ENCODE measurements around the gene CSF1. TPM values are rescaled to one million over a fixed set of nuclear protein-coding genes. Genes with fewer than 3 reads are reported as not detected.
A peak's percentile ranks its signal among the peaks of the same experiment; 100 is the strongest.
"Not testable (repeated sequence)": the region's sequence is repeated elsewhere in the genome, so short reads cannot be mapped to it uniquely, and the experiment has no call there.

The CSF1 gene
- total RNA-seq, 1 donor from 2014 or later = 16.0 TPM

- ATAC-seq (ENCODE audit: poor library complexity) (no peak), DNase-seq (no peak)
- intact Hi-C loops (cut with DNase I) = no loop called here
These were observed 39.9 kb downstream of the CSF1 start for GRCh38 chr1:109950509-109950908.

DNA sequence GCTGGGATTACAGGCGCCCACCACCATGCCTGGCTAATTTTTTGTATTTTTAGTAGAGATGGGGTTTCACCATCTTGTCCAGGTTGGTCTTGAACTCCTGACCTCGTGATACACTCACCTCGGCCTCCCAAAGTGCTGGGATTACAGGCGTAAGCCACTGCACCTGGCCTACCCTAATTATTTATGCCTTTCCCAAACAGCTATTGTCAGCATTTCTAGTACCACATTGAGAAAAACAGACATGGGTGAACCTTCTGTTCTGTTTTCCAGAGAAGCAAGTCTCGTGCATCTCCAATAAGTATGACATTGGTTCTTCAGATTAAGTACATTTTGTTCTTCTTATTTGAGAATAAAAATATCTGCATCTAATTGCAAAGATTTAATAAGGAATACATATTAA, 40.9 kb downstream of the CSF1 start:
- DNase-seq; ATAC-seq (ENCODE audit: poor library complexity); intact Hi-C loops (cut with DNase I): not testable (repeated sequence)

- ATAC-seq (ENCODE audit: poor library complexity) = peak; percentile 91
- no peak for DNase-seq
- intact Hi-C loops (cut with DNase I) = no loop called here
These were observed 43.4 kb downstream of the CSF1 start for GRCh38 chr1:109954041-109954512.

DNA sequence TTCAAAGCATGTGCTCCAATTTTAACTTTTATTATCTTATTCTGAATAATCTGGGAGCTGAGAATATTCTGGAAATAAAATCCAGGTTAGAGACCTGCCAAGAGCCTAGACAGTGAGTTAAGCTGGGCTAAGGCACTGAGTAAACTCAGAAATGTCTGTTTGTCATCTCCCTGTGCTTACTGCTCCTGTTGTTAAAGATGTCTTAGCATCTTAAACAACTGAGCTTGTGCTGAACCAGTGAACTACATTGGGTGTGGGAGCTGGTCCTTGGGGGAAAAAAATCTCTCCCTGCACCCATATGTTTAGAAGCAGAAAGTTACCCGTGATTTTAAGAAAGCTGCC, 49.0 kb downstream of the CSF1 start:
- ATAC-seq (ENCODE audit: poor library complexity) (peak; percentile 29), DNase-seq (no peak)
- intact Hi-C loops (cut with DNase I) = no loop called here

DNA sequence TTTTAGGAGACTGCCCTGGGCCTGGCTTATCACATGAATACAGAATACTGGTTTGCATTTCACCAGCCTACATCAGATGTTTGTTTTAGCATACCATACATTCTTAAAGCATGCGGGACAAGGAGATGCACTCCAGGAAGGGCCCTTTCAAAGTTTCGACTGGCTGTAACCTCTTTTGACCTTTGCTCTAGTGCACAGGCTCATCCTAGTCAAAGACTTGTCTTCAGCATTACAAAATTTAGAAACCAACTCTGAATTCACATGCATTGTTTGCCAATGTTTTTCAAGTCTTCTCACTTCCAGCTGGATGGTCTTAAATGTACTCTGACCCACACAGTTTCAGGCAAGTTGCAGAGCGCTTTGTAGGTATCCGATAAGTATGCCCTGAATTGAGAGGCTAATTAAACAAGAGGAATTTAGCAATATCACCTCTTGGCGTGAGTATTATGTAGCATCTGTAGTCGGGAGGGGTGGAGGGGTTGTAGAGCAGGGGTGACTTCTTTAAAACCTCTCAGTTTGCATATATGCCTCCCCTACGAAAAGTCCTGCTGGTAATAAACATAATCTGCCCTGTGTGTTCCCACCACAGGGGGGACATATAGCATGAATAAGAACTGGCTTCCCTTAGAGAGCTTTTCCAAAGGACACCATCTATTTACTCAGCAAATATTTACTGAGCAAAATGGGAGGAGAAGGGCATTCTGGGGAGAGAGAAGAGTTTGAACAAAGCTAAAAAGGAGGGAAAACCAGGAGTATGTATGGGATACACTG, 49.5 kb downstream of the CSF1 start:
- intact Hi-C loops (cut with DNase I) = no loop called here
- ATAC-seq (ENCODE audit: poor library complexity) = peak; percentile 61
- DNase-seq = no peak

DNA sequence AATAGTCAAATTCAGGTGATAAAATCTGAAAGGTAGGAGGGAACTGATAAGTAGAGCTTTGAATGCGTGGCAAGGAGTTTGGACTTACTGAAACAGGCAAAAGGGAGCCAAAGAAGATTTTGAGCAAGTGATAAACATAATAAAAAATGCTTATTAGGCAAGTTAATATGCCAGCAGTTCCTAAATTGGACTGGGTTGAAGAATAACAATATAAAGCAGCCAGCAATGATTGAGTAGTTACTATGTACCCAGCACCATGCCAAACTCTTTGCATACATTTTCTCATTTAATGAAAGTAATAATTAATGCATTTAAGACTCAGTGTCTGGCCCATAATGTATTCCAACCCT, 50.1 kb downstream of the CSF1 start:
- DNase-seq = no peak
- no peak for ATAC-seq (ENCODE audit: poor library complexity)
- intact Hi-C loops (cut with DNase I) = no loop called here

DNA sequence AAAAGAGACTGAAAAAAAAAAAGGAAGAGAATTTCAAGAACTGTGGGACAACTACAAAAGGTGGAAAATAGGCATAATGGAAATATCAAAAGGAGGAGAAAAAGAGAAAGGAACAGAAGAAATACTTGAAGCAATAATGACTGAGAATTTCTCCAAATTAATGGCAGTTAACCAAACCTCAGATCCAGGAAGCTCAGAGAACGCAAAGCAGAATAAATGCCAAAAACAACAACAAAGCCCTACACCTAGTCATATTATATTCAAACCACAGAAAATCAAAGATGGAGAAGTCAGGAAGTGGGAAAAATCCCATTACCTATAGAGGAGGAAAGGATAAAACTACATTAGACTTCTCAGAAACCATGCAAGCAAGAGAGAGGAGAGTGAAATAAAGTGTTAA, 53.2 kb downstream of the CSF1 start:
- ATAC-seq (ENCODE audit: poor library complexity) (no peak), DNase-seq (no peak)
- intact Hi-C loops (cut with DNase I) = no loop called here

DNA sequence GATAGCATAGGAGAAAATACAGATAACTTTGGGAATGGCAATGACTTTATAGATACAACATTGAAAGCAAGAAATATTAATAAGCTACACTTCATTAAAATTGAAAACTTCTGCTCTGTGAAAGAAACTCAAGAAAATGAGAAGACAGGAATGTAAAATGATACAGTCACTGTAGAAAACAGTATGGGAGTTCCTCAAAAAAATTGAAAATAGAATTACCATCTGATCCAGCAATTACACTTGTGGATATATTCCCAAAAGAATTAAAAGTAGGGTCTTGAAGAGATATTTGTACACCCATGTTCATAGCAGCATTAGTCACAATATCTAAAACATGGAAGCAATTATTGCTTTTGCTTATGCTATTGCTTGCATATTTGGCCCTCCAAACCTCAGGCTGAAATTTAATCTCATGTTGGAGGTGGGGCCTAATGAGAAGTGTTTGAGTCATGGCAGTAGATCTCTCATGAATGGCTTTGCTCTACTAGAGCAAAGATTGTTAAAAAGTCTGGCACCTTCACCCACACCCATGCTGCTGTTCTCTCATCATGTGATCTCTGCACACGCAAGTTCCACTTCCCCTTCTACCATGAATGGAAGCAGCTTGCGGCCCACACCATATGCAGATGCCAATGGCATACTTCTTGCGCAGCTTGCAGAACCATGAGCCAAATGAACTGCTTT, 58.6 kb downstream of the CSF1 start:
- no peak for DNase-seq
- intact Hi-C loops (cut with DNase I) = no loop called here
- ATAC-seq (ENCODE audit: poor library complexity) = no peak

DNA sequence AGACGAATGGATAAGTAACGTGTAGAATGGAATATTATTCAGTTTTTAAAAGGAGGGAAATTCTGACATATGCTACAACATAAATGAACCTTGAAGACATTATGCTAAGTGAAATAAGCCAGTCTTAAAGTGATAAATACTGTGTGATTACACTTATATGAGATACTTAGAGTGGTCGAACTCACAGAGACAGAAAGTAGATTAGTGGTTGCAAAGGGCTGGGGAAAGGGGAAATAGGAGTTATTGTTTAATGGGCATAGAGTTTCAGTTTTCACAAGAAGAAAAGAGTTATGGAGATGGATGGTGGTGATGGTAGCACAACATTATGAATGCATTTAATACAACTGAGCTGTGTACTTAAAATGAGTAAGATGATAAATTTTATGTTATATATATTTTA, 59.3 kb downstream of the CSF1 start:
- ATAC-seq (ENCODE audit: poor library complexity) (no peak), DNase-seq (no peak)
- intact Hi-C loops (cut with DNase I) = no loop called here

- intact Hi-C loops (cut with DNase I) = no loop called here
- DNase-seq (no peak), ATAC-seq (ENCODE audit: poor library complexity) (no peak)
These were observed 60.9 kb downstream of the CSF1 start for GRCh38 chr1:109971559-109971958.

- ATAC-seq (ENCODE audit: poor library complexity) (no peak), DNase-seq (no peak)
- intact Hi-C loops (cut with DNase I) = no loop called here
These were observed 63.5 kb downstream of the CSF1 start for GRCh38 chr1:109974191-109974590.

DNA sequence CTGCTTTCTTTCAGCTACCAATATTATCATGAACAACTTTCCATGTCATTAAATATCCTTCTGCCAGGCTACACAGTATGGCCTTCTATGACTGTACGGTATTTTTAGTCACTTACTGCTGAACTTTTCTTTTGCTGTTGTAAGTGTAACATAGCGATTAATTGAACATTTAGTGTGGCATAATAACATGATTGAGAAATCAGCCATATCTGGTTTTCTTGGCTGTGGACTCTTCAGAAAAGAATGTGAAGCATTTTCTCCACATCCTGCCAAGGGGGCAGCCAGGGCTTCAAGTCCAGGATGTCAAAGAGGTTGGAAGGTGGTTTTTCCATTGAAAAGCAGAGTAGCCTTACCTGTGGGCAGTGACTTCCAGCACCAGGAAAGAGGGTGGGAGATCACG, 65.1 kb downstream of the CSF1 start:
- intact Hi-C loops (cut with DNase I) = no loop called here
- ATAC-seq (ENCODE audit: poor library complexity) = no peak

DNA sequence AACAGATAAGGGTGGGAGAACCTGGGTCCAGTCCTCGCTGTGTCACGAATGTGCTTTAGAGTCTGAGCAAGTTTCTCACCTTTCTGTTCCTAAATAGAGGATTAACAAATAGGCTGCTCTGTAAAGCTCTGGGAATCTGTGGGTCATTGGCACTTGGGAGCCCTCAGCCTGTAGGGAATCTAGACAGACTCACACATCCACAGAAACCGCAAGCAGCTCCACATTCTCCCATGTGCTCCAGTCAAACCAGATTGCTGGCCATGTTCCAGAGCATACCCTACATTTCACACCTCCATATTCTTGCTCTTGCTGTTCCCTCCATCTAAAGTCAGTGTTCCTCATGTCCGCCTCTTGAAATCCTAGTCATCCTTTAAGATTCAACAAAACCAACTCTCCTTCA, 66.1 kb downstream of the CSF1 start:
- intact Hi-C loops (cut with DNase I) = no loop called here
- DNase-seq = no peak

More for the DNA sequence above, 65.1 kb downstream of the CSF1 start:
- no peak for DNase-seq

DNA sequence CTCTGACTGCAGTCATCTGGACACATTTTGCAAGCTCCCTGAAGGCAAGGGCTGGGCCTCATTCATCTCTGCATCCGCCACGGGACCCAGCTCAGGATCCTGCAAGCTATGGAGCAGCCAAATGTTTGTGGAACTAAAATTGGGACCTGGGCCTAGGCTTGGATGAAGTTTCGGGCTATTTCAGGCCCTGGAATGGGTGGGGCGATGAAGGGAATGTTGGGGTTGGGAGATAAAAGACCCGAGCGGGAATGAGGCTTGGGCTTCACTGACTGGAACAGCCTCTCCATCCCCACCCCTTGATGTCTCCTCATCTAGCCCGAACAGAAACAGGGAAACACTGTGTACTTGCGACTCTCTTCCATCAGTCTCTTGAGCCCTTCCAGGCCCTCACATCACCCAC, 66.6 kb downstream of the CSF1 start:
- intact Hi-C loops (cut with DNase I) = no loop called here
- ATAC-seq (ENCODE audit: poor library complexity) (peak; percentile 55), DNase-seq (peak; percentile 70)

More for the DNA sequence above, 66.1 kb downstream of the CSF1 start:
- ATAC-seq (ENCODE audit: poor library complexity) = no peak

DNA sequence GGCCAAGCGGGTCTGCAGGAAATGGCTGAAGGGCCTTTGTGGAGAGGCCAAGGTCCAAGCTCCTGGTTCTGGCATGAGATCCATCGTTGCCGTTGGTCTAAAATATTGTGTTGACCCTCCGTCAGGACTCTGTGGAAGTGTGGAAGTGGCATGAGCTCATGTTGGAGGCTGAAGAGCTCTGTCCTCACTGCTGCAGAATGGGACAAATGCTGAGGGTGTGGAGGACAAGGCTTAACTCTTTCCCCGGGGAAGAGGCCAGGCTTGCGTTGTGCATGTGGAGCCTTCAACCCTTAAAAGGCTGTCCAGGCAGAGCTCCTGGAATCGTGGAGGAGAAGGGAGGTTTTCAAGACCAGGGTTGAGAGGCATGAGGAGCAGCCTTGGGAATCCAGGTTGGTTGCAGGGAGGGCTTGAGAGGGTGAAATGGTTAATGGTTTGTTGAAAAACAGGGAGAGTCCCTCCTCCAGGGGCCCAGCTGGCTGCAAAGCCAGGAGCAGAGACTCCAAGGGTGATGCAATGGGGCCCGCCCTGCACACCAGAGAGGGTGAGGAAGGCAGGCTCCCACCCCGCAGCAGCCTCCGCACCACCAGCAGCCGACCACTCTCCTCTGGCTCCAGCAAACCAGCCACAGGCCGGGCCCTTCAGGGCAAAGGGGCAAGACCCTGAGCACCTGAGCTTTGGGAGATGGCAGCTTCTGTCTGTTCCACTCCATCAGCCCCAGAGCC, 67.2 kb downstream of the CSF1 start:
- DNase-seq (peak; percentile 83), ATAC-seq (ENCODE audit: poor library complexity) (peak; percentile 79)
- intact Hi-C loops (cut with DNase I) = no loop called here

GRCh38 chr1:109978761-109979488, 68.3 kb downstream of the CSF1 start:
- intact Hi-C loops (cut with DNase I) = no loop called here
- ATAC-seq (ENCODE audit: poor library complexity) (peak; percentile 3), DNase-seq (no peak)

DNA sequence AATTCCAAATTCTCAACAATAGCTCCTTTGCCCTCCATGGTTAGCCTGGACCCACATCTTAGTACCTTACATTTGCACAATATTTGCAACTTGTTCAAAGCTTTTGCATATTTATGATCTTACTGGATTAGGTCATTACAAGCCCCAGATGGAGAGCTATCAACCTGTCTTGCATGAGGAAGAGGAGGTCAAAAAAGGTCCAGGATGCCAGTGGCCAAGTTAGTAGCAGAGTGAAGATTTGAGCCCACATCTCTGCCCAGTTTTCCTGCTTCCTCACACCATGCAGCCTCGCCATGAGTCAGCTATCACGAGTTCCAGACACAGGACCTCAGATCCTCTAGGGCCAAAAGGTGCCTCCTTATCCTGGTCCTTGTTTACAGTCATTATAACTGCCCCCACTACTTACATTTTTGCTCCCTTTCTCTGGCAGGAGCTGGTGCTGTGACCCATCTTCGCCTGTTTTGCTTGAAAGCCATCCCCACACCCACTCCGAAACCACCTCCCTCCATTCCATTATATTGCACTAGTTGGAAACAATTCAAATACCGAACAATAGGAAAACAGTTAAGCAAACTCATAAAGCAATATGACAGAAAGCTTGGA, 68.9 kb downstream of the CSF1 start:
- ATAC-seq (ENCODE audit: poor library complexity) (no peak), DNase-seq (no peak)
- intact Hi-C loops (cut with DNase I) = loop anchor here (5.0 kb wide), 2 partner anchors 67 to 432 kb away; partner anchors contain the start of genes CSF1 and GNAI3

Data from Right ventricle myocardium superior (tissue), 1 donor.